MM.1S (cell line): ENCODE measurements around the gene SPTLC3.

ENCODE experiments used
- DNase-seq: peaks from one replicate; pipeline ENCODE4 v3.0.0-alpha.2; 2015
- H2AFZ ChIP-seq: fragments of 300-600 bp; sonication (generic); 2 replicates; pipeline ENCODE4 v1.6.0; 2016; ENCODE audit warnings: antibody characterized with exemption, low read length
- H3F3A ChIP-seq: fragments of 300-600 bp; sonication (generic); 2 replicates; pipeline ENCODE4 v1.6.1; 2016; ENCODE audit warnings: mild to moderate bottlenecking, antibody characterized with exemption, low read length, moderate library complexity, mixed read lengths; ENCODE audit not compliant: insufficient read depth
- H3K27ac ChIP-seq: fragments of 300-600 bp; sonication (generic); 2 replicates; pipeline ENCODE4 v1.5.1; 2016; ENCODE audit warnings: mild to moderate bottlenecking, low read length
- H3K27me3 ChIP-seq: fragments of 300-600 bp; sonication (generic); replicated peaks from 2 replicates; pipeline ENCODE4 v1.6.0; 2016; ENCODE audit warnings: low read length; ENCODE audit not compliant: insufficient read depth
- H3K36me3 ChIP-seq: fragments of 300-600 bp; sonication (generic); replicated peaks from 2 replicates; pipeline ENCODE4 v1.6.1; 2016; ENCODE audit warnings: mild to moderate bottlenecking, low read length, mixed read lengths; ENCODE audit not compliant: insufficient read depth
- H3K4me1 ChIP-seq: fragments of 300-600 bp; sonication (generic); 2 replicates; pipeline ENCODE4 v1.6.1; 2016; ENCODE audit warnings: low read length, mixed read lengths
- H3K4me2 ChIP-seq: fragments of 300-600 bp; sonication (generic); 2 replicates; pipeline ENCODE4 v1.6.0; 2016; ENCODE audit warnings: low read depth, low read length
- H3K4me3 ChIP-seq: fragments of 300-600 bp; sonication (generic); 2 replicates; pipeline ENCODE4 v1.5.1; 2016; ENCODE audit warnings: low read length, mixed read lengths
- H3K79me2 ChIP-seq: fragments of 300-600 bp; sonication (generic); 2 replicates; pipeline ENCODE4 v1.6.1; 2016; ENCODE audit warnings: mixed run types, low read length, mixed read lengths
- H3K9ac ChIP-seq: fragments of 300-600 bp; sonication (generic); 2 replicates; pipeline ENCODE4 v1.6.1; 2016; ENCODE audit warnings: low read length, mixed read lengths
- H3K9me2 ChIP-seq: fragments of 300-600 bp; sonication (generic); replicated peaks from 2 replicates; pipeline ENCODE4 v1.6.1; 2016; ENCODE audit warnings: mild to moderate bottlenecking, low read length, mixed read lengths; ENCODE audit not compliant: insufficient read depth
- H3K9me3 ChIP-seq: fragments of 300-600 bp; sonication (generic); replicated peaks from 2 replicates; pipeline ENCODE4 v1.6.1; 2016; ENCODE audit warnings: mild to moderate bottlenecking, low read length, mixed read lengths; ENCODE audit not compliant: insufficient read depth
- H4K20me1 ChIP-seq: fragments of 300-600 bp; sonication (generic); 2 replicates; pipeline ENCODE4 v1.6.1; 2016; ENCODE audit warnings: mild to moderate bottlenecking, low read length, moderate library complexity, mixed read lengths; ENCODE audit not compliant: insufficient read depth
- CTCF ChIP-seq: fragments of 300-600 bp; sonication (generic); IDR thresholded peaks from 2 replicates; pipeline ENCODE4 v1.5.1; 2016; ENCODE audit warnings: antibody characterized with exemption, low read length, mixed read lengths
- EZH2 ChIP-seq: fragments of 300-600 bp; sonication (generic); optimal IDR thresholded peaks from 2 replicates; pipeline ENCODE3; 2017; ENCODE audit warnings: low read depth, mild to moderate bottlenecking, antibody characterized with exemption, low read length, mixed read lengths
- EZH2phosphoT487 ChIP-seq: fragments of 300-600 bp; sonication (generic); IDR thresholded peaks from 2 replicates; pipeline ENCODE4 v1.6.1; 2018; ENCODE audit warnings: antibody characterized with exemption, low read length

SPTLC3 gene

GRCh38 chr20:13082378-13082777 lies 73.6 kb downstream of the SPTLC3 start:
- no peaks in the 10 kb centered on the region for H4K20me1 ChIP-seq
- no peak overlapping the region for H3K4me2 ChIP-seq
- no peak for DNase-seq
- no peak overlapping the region for H3K9ac ChIP-seq
- H3K79me2 ChIP-seq = no peaks in the 10 kb centered on the region
- no peaks in the 10 kb centered on the region for H3K4me1 ChIP-seq
- TF ChIP-seq EZH2 (no peak), EZH2phosphoT487 (no peak), CTCF (no peak)
- H3K9me3 ChIP-seq = no peaks in the 10 kb centered on the region
- no peaks in the 10 kb centered on the region for H3K27me3 ChIP-seq
- no peak overlapping the region for H3K4me3 ChIP-seq
- no peak overlapping the region for H3K27ac ChIP-seq
- no peaks in the 10 kb centered on the region for H3F3A ChIP-seq
- H3K36me3 ChIP-seq = no peaks in the 10 kb centered on the region
- no peak overlapping the region for H2AFZ ChIP-seq
- no peaks in the 10 kb centered on the region for H3K9me2 ChIP-seq

GRCh38 chr20:13085275-13085674 lies 76.5 kb downstream of the SPTLC3 start:
- no peak overlapping the region for H3K9ac ChIP-seq
- no peaks in the 10 kb centered on the region for H3K4me1 ChIP-seq
- TF ChIP-seq EZH2phosphoT487 = no peak
- no peak for TF ChIP-seq CTCF
- TF ChIP-seq EZH2 = no peak
- no peak overlapping the region for H2AFZ ChIP-seq
- H3K9me2 ChIP-seq = no peaks in the 10 kb centered on the region
- H3F3A ChIP-seq = no peaks in the 10 kb centered on the region
- no peak overlapping the region for H3K4me2 ChIP-seq
- no peak overlapping the region for H3K27ac ChIP-seq
- DNase-seq = no peak
- H3K4me3 ChIP-seq = no peak overlapping the region
- no peaks in the 10 kb centered on the region for H3K27me3 ChIP-seq
- no peaks in the 10 kb centered on the region for H3K9me3 ChIP-seq
- no peaks in the 10 kb centered on the region for H3K79me2 ChIP-seq
- H3K36me3 ChIP-seq = no peaks in the 10 kb centered on the region
- H4K20me1 ChIP-seq = no peaks in the 10 kb centered on the region

- Histone ChIP-seq H3K4me1 (no peaks in the 10 kb centered on the region), H2AFZ (no peak overlapping the region), H3K9ac (no peak overlapping the region), H3K36me3 (no peaks in the 10 kb centered on the region), H3K79me2 (no peaks in the 10 kb centered on the region), H3K4me2 (no peak overlapping the region), H3K27me3 (no peaks in the 10 kb centered on the region), H3F3A (no peaks in the 10 kb centered on the region), H3K9me2 (no peaks in the 10 kb centered on the region), H4K20me1 (no peaks in the 10 kb centered on the region), H3K9me3 (no peaks in the 10 kb centered on the region), H3K27ac (no peak overlapping the region), H3K4me3 (no peak overlapping the region)
- DNase-seq = no peak
- TF ChIP-seq EZH2 = no peak
- no peak for TF ChIP-seq CTCF
- TF ChIP-seq EZH2phosphoT487 = no peak
These were observed 81.2 kb downstream of the SPTLC3 start for GRCh38 chr20:13089950-13090469.
